GM18498 (cell line): ENCODE data around the gene SULT6B1.
"Not testable (repeated sequence)": the region's sequence is repeated elsewhere in the genome, so short reads cannot be mapped to it uniquely, and the experiment has no call there.

ENCODE experiments used
- ATAC-seq: cut with Tn5 transposase; IDR thresholded peaks from one replicate; pipeline ENCODE4 v1.9.1; 2021; ENCODE audit warnings: mild to moderate bottlenecking, moderate library complexity; ENCODE audit not compliant: unreplicated experiment

The SULT6B1 gene

DNA sequence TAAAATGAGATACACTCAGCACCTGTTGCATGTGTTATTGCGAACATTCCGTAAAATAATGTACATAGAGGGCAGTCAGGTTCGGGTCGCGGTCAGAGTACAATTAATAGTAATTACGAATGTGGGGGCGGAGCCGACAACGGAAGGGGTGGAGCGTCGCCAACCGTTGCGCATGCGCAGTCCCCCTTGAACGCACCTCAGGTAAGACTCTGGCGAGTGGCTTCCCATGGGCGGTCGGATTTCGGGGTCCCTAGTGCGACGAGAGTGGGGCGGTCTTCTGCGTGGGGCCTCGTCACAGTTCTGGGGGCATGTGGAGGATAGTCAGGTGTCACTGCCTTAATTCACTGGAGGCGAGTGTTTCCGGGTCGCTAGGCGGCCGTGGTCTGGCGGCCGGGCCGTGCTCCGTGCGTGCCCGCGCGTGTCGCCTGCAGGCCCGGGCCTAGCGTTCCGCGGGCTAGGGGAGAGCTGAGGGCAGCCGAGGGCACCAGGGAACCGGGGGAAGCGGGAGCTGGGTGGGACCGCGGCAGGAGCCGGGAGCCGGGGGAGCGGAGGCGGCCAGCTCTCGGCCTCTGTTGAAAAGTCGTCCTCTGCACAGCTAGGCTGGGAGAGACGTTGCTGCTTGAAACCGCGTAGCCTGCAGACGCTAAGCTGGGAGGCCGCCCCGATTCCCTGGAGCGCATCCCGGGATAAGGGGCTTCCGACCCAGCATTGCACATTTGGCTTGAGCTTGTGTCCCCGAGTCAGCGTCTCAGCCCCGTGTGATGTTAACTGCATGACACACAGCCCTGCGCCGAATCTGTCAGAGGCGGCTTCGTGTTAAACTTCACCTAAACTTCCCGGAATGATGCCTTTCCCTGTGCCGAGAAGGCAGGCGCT is 8.1 kb upstream of the SULT6B1 start, which contains the start of gene CEBPZOS:
Gene CEBPZOS, plus strand, starts transcription at position 177 of the 876 bp plus-strand sequence. CDS start 3,209 bp downstream, outside the sequence.
- ATAC-seq = peak; percentile 76

GRCh38 chr2:37195862-37196319 is 7.4 kb upstream of the SULT6B1 start:
- not testable (repeated sequence) for ATAC-seq

- no peak for ATAC-seq
These were observed 4.1 kb upstream of the SULT6B1 start for GRCh38 chr2:37192551-37192950.

- ATAC-seq = no peak
These were observed 3.3 kb upstream of the SULT6B1 start for GRCh38 chr2:37191747-37192146.

GRCh38 chr2:37191253-37191652 is 2.8 kb upstream of the SULT6B1 start:
- no peak for ATAC-seq

DNA sequence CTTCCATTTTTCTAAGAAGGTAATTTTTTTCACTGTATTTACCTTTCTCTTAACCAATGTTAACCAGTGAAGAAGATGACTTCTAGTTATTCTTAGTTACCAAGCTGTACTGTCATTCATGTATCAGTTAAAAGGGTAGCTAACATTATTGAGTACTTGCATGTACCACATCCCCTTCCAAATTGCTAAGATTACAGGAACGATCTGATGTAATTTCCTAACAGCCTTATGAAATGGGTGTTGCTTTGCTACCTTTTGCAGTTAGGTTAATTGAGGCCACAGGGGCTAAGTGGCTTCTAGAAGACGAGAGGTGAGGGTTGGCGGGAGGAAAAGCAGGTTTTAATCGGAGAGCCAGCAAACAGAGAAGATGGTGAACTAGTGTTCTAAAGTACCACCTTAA is 1.8 kb upstream of the SULT6B1 start:
- ATAC-seq = no peak

- no peak for ATAC-seq
These were observed 1.1 kb upstream of the SULT6B1 start for GRCh38 chr2:37189452-37190153.

GRCh38 chr2:37181726-37182684 is 6.5 kb downstream of the SULT6B1 start:
- ATAC-seq = no peak

GRCh38 chr2:37180640-37181039 is 7.8 kb downstream of the SULT6B1 start:
- ATAC-seq = no peak

GRCh38 chr2:37180006-37180639 is 8.3 kb downstream of the SULT6B1 start:
- no peak for ATAC-seq

- no peak for ATAC-seq
These were observed 14.7 kb downstream of the SULT6B1 start for GRCh38 chr2:37173741-37174140.

GRCh38 chr2:37171624-37171950 is 16.9 kb downstream of the SULT6B1 start:
- ATAC-seq = no peak

DNA sequence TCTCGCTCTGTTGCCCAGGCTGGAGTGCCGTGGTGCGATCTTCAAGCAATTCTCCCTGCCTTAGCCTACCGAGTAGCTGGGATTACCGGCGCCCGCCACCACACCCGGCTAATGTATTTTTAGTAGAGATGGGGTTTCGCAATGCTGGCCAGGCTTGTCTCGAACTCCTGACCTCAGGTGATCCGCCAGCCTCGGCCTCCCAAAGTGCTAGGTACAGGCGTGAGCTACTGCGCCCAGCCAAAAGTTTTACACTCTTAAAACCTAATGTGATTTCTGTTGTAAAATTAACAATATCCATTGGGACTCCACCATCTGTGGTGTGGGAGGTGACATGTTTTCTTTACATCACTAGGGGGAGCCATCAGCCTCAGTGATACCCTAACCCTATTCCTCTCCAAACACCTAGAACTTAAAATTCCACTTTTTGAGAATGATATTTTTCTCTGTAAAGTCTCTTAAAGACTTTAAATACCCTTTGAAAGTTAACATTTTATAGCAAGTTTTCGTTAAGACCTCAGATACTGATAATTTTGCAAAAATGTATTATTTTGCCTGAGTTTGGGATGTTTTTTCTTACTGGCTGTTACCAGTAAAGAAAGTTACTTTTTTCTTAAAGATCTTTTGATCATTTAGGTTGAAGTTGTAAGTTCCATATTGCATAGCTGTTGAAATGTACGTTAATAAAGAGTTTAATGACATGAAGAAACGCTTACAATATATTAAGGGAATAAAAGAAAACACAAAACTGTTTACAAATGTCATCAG is 20.1 kb downstream of the SULT6B1 start:
- peak; percentile 50 for ATAC-seq

DNA sequence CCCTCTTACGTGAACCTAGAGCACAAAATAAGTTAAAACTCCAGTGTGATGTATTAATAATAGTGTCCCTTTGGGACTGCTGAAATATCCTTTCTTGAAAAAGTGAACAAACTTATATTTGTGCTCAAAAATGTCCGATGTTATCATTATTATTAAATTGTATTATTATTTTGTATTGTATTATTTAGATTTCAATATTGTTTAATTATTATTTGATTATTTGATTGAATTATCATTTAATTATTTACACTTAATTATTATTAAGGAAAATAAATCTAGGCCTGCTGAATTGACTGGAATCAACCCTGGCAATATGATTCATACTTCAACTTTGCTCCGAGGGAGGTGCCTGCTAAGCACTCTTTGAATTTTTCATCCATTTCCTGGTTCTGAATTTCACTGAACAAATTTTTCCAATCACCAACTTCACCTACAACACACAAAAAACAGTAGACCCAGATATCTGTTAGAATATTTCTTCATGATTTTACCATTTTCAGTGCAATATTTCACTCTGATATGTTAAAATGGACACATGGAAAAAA is 20.8 kb downstream of the SULT6B1 start:
- ATAC-seq = no peak

GRCh38 chr2:37164757-37165156 is 23.7 kb downstream of the SULT6B1 start:
- no peak for ATAC-seq

DNA sequence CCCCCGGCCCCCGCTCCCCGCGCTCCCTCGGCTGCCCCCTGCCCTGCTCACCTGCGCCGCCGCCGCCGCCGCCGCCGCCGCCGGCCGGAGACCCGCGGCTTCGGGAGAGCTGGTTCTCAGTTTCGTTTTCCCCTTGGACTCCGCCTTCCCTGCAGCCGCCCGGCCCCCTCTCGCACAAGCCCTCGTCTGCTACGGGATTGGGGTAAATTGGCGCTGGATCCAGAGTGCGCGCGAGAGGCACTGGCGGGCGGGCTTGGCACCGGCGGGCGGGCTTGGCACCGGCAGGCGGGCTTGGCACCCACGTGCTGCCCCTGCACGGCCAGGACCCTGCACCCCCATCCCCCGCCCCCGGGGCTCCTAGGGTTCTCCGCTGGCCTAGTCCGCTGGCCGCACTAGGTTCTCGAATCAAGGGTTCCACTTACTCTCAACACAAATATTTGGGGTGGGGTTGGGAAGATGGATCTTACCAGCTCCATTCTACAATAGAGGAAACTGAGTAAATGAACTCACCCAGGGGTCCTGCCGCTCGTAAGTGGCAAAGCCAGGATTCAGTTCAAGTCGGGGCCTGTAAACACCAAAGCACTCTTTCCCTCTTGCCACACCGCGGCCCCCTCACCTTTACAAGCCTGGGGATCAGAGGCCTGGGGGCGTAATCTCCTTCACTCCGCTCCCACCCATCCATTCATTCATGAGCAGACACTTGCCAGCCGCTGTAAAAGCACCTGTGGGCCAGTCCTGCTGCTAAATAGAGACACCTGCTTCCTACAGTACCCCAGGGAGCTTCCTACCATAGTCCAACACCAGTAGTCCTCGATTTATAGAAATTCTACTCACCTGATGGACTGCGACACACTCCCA is 31.4 kb downstream of the SULT6B1 start, which contains the start of gene EIF2AK2:
Gene EIF2AK2, minus strand, starts transcription at position 124 of the 858 bp plus-strand sequence. CDS start 9,174 bp downstream, outside the sequence.
- ATAC-seq = peak; percentile 91

GRCh38 chr2:37156071-37156856 is 32.2 kb downstream of the SULT6B1 start:
- peak; percentile 40 for ATAC-seq
